Urinary bladder (tissue), 4 donors: ENCODE data around the gene TCFL5. TPM values are rescaled to one million over a fixed set of nuclear protein-coding genes. Genes with fewer than 3 reads are reported as not detected.
A peak's percentile ranks its signal among the peaks of the same experiment; 100 is the strongest.
"Not testable (repeated sequence)": the region's sequence is repeated elsewhere in the genome, so short reads cannot be mapped to it uniquely, and the experiment has no call there.

ENCODE experiments used
- DNase-seq: peaks from one replicate; pipeline ENCODE4 v3.0.0-alpha.2; 2015; ENCODE audit errors: extremely low spot score
- H3K27ac ChIP-seq: one replicate; pipeline ENCODE4 v1.5.1; 2013; ENCODE audit warnings: low read depth, mild to moderate bottlenecking, moderate library complexity
- H3K36me3 ChIP-seq: one replicate; pipeline ENCODE4 v1.6.1; 2013; ENCODE audit warnings: mild to moderate bottlenecking, moderate library complexity; ENCODE audit not compliant: insufficient read depth
- H3K4me1 ChIP-seq: one replicate; pipeline ENCODE4 v1.6.1; 2013; ENCODE audit warnings: mild to moderate bottlenecking, moderate library complexity; ENCODE audit not compliant: insufficient read depth
- H3K4me3 ChIP-seq: one replicate; pipeline ENCODE4 v1.5.1; 2013; ENCODE audit warnings: low read depth, low read length
- WGBS: extraction: QIAGEN DNeasy Blood & Tissue Kit; methylation state at CpG from one replicate; pipeline ENCODE4 v1.1.7; 2013; 5-methylcytosine and 5-hydroxymethylcytosine counted together
- polyA plus RNA-seq: library from polyadenylated mRNA; stranded (reverse); fragments of 200-250 nt; gene quantifications from one replicate; pipeline ENCODE4 v1.2.3, GENCODE V29; 2013
- total RNA-seq: library from RNA; depleted of rRNA; stranded (reverse); fragments of >200 nt; gene quantifications from one replicate; pipeline ENCODE4 v1.2.3, GENCODE V29; 2014
- donor health status: healthy with polysubstance abuse.
- donor health status: healthy.

The TCFL5 gene
- total and polyA plus RNA-seq, 2 donors = 10.7 to 21.0 TPM

GRCh38 chr20:62864207-62864606 is 2.6 kb upstream of the TCFL5 start:
- no peak overlapping the region for H3K4me3 ChIP-seq
- no peaks in the 10 kb centered on the region for H3K36me3 ChIP-seq
- no peak overlapping the region for H3K27ac ChIP-seq
- no peak for DNase-seq
- no peaks in the 10 kb centered on the region for H3K4me1 ChIP-seq
- WGBS = 95% methylated on average over 7 of the region's 7 CpGs

DNA sequence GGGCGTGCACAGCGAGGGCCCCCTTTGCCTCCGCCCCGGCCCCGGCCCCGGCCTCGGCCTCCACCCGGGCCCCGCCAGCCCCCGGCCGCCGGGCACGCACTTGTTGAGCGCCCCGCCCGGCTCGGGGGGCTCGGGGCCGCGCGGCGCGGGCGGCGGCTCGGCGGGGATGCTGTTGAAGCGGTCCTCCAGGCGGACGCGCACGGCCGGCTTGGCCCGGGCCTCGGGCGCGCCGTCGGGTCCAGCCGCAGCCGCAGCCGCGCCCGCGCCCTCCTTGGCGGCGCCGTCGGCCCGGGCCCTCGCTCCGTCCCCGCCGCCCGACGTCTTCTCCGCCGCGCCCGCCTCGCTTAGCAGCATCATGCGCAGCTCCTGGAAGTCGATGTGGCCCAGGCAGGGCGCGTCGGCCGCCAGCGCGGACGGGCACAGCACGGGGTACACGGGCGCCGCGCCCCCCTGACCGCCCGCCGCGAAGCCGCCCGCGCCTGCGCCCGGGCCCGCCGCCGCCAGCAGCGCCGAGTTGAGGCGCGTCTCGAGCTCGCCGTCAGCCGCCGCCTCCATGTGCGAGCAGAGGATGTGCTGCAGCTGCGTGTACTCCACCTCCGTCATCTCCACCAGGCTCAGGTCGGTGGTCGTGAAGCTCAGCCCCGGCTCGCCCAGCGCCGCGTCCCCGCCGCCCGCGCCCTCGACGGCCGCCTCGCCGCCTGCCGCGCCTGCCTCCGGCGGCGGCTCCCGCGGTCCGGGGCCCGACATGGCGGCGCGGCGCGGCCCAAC is 514 bp downstream of the TCFL5 start:
- no peak overlapping the region for H3K27ac ChIP-seq
- 1% methylated on average over 128 of the region's 129 CpGs for WGBS

DNA sequence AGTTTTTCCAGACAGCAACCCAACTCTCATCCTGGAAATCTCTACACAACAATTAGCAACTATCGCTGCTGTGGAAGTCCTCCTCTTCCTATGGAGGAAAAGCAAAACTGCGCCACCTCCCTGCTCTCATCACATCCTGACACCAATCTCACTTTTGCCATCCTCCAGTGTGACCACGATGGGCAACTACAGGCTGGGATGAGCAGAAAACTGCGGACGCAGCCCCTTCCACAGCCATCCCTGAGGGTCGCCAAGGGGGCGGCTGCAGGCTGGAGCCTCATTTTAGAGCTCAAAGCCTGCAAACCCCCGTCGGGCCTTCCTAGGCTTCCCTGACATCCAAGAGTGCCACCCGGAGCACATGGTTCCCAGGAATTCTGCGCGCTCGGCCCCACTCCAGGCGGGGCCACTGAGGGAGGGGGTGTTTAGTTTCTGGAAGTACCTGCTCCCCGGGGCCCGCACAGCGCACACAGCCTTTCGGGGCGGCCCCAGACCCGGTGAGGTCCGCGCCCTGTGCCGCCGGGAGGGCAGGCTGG is 1.2 kb downstream of the TCFL5 start:
- no peak overlapping the region for H3K27ac ChIP-seq
- H3K4me1 ChIP-seq = no peaks in the 10 kb centered on the region
- WGBS = 15% methylated on average over 24 of the region's 24 CpGs
- H3K36me3 ChIP-seq = no peaks in the 10 kb centered on the region
- peak overlapping the region; percentile 79 for H3K4me3 ChIP-seq
- no peak for DNase-seq

More for the DNA sequence above, 514 bp downstream of the TCFL5 start:
- H3K4me1 ChIP-seq = no peaks in the 10 kb centered on the region
- H3K4me3 ChIP-seq = peak overlapping the region; percentile 79
- no peak for DNase-seq
- H3K36me3 ChIP-seq = no peaks in the 10 kb centered on the region

GRCh38 chr20:62859721-62860120 is 1.9 kb downstream of the TCFL5 start:
- no peaks in the 10 kb centered on the region for H3K36me3 ChIP-seq
- no peaks in the 10 kb centered on the region for H3K4me1 ChIP-seq
- DNase-seq = no peak
- no peak overlapping the region for H3K27ac ChIP-seq
- no peak overlapping the region for H3K4me3 ChIP-seq
- 91% methylated on average over 12 of the region's 12 CpGs for WGBS

- Histone ChIP-seq H3K27ac (no peak overlapping the region), H3K36me3 (no peaks in the 10 kb centered on the region), H3K4me3 (no peak overlapping the region), H3K4me1 (no peaks in the 10 kb centered on the region)
- DNase-seq = no peak
- WGBS = 92% methylated on average over 20 of the region's 23 CpGs
Measured at GRCh38 chr20:62858058-62858830, 3.4 kb downstream of the TCFL5 start.

- no peaks in the 10 kb centered on the region for H3K36me3 ChIP-seq
- DNase-seq = no peak
- 89% methylated on average over 25 of the region's 25 CpGs for WGBS
- no peak overlapping the region for H3K4me3 ChIP-seq
- no peaks in the 10 kb centered on the region for H3K4me1 ChIP-seq
- no peak overlapping the region for H3K27ac ChIP-seq
Measured at GRCh38 chr20:62856931-62857619, 4.5 kb downstream of the TCFL5 start.

- H3K36me3 ChIP-seq = no peaks in the 10 kb centered on the region
- no peak overlapping the region for H3K27ac ChIP-seq
- 85% methylated on average over 5 of the region's 5 CpGs for WGBS
- no peak overlapping the region for H3K4me3 ChIP-seq
- no peak for DNase-seq
- H3K4me1 ChIP-seq = no peaks in the 10 kb centered on the region
Measured at GRCh38 chr20:62855120-62855519, 6.5 kb downstream of the TCFL5 start.

DNA sequence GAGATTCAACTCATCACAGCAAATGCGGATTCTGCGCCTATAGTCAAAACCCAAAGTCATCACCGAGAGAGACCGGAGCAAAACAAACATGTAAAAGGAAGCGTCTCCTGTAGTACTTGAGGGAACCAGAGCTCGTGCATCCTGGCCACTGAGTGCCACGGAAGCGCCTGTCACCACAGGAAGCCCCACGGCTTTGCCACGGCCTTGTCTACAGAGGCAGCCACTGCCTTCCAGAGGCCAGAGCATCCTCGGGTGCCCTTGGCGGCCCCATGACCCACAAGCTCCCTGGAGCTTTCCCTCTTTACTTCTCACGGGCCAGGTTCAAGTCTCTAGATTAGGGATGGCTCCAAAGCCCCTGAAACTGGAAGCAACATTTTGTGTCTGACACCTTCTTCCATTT is 7.5 kb downstream of the TCFL5 start:
- WGBS = 95% methylated on average over 13 of the region's 13 CpGs
- no peaks in the 10 kb centered on the region for H3K4me1 ChIP-seq
- no peak overlapping the region for H3K4me3 ChIP-seq
- no peak for DNase-seq
- no peak overlapping the region for H3K27ac ChIP-seq
- no peaks in the 10 kb centered on the region for H3K36me3 ChIP-seq

GRCh38 chr20:62853304-62853703 is 8.3 kb downstream of the TCFL5 start:
- WGBS = 95% methylated on average over 6 of the region's 6 CpGs
- not testable (repeated sequence) for DNase-seq, H3K4me3 ChIP-seq, H3K4me1 ChIP-seq, H3K27ac ChIP-seq, H3K36me3 ChIP-seq

DNA sequence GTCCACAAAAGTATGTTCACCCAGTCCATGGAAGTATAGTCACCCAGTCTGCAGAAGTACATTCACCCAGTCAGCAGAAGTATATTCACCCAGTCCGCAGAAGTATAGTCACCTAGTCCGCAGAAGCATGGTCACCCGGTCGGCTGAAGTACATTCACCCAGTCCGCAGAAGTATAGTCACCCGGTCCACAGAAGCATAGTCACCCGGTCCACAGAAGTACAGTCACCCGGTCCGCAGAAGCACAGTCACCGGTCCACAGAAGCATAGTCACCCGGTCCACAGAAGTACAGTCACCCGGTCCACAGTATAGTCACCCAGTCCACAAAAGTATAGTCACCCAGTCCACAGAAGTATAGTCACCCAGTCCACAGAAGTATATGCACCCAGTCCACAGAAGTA is 8.8 kb downstream of the TCFL5 start:
- WGBS = 94% methylated on average over 12 of the region's 12 CpGs
- H3K27ac ChIP-seq = no peak overlapping the region
- no peak for DNase-seq
- no peaks in the 10 kb centered on the region for H3K36me3 ChIP-seq
- H3K4me3 ChIP-seq = no peak overlapping the region
- H3K4me1 ChIP-seq = no peaks in the 10 kb centered on the region

DNA sequence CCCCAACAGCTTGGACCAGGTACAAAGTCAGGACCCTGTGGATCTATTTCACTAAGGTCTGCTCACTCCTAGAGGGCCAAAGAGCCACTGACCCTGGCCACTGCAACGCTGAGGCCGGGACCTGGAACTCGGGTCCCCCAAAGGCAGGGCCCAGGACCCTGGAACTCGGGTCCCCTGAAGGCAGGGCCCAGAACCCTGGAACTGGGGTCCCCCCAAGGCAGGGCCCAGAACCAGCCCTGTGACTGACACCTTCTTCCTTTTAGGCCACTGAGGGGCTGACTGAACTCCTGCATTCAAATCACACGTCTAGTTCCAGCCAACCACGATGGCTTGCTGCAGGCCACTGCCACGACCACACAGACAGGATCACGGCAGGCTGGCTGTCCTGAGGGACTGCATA is 9.4 kb downstream of the TCFL5 start:
- Histone ChIP-seq H3K4me3 (no peak overlapping the region), H3K4me1 (no peaks in the 10 kb centered on the region), H3K27ac (no peak overlapping the region), H3K36me3 (no peaks in the 10 kb centered on the region)
- no peak for DNase-seq
- 90% methylated on average over 8 of the region's 8 CpGs for WGBS

DNA sequence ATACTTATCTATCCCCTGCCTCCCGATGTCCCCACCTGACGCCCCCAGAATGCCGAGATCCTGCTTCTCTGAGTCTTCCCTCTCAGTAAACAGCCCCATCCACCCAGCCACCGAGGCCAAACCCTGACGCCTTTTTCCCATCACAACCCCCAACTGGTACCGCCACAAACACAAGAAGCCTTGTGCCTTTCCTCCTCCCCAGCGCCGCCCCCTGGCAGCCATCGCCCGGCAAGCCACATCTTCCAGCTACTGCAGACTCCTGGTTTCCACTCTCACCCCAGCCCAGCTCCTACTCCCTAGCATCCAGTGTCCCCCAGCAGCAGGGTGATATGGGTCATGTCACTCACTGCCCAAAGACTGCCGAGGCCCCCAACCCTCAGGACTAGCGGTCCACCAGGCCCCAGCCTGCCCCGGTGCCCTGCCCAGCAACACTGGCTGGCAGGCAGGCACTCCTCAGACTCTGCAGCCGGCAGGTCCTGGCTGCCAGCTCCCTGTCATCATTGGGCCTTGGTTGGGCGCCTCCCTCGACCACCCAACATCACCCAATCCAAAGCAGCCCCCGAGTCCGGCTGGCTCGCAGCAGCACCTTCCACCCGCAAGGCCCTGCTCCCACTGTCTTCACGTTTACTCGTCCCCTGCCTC is 11.2 kb downstream of the TCFL5 start:
- 87% methylated on average over 22 of the region's 22 CpGs for WGBS
- Histone ChIP-seq H3K4me1 (no peaks in the 10 kb centered on the region), H3K27ac (no peak overlapping the region), H3K4me3 (no peak overlapping the region), H3K36me3 (no peaks in the 10 kb centered on the region)
- DNase-seq = no peak

DNA sequence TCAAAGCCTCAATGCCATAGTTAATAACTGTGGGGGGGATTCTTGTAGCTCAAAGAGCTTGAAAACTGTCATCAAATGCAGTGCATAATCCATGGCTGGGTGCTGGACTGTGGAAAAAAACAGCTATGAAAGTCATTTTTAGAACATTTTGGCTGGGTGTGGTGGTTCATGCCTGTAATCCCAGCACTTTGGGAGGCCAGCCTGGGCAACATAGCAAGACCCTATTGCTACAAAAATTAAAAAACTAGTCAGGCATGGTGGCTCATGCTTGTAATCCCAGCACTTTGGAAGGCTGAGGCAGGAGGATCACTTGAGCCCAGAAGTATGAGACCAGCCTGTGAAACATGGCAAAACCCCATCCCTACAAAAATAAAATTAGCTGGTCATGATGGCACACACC is 12.2 kb downstream of the TCFL5 start:
- Histone ChIP-seq H3K36me3 (no peaks in the 10 kb centered on the region), H3K27ac (no peak overlapping the region), H3K4me3 (no peak overlapping the region), H3K4me1 (no peaks in the 10 kb centered on the region)
- no peak for DNase-seq
